Measurements from ENCODE around the gene GRM7.

Gene GRM7

GRCh38 chr3:7190095-7190494 is 329.2 kb downstream of the GRM7 start:
- no peak for DNase-seq (ENCODE audit: low spot score)
- no peak for TF ChIP-seq CTCF (IDR thresholded peaks at IDR 0.05; ENCODE audit: borderline replicate concordance, control extremely low read depth, extremely low read depth, insufficient read depth, missing control alignments)
- in situ Hi-C loops (cut with MboI; ENCODE audit: low sequenced_read_pairs, unreplicated experiment), result no loop called here

- no peak for TF ChIP-seq CTCF (IDR thresholded peaks at IDR 0.05; ENCODE audit: borderline replicate concordance, control extremely low read depth, extremely low read depth, insufficient read depth, missing control alignments)
- in situ Hi-C loops (cut with MboI; ENCODE audit: low sequenced_read_pairs, unreplicated experiment), result no loop called here
- no peak for DNase-seq (ENCODE audit: low spot score)
Observed at GRCh38 chr3:7193269-7193668, 332.4 kb downstream of the GRM7 start.

GRCh38 chr3:7194071-7194835 is 333.3 kb downstream of the GRM7 start:
- in situ Hi-C loops (cut with MboI; ENCODE audit: low sequenced_read_pairs, unreplicated experiment), result no loop called here
- no peak for DNase-seq (ENCODE audit: low spot score)
- TF ChIP-seq CTCF (IDR thresholded peaks at IDR 0.05; ENCODE audit: borderline replicate concordance, control extremely low read depth, extremely low read depth, insufficient read depth, missing control alignments), result no peak

GRCh38 chr3:7195934-7196333 is 335.0 kb downstream of the GRM7 start:
- no peak for DNase-seq (ENCODE audit: low spot score)
- in situ Hi-C loops (cut with MboI; ENCODE audit: low sequenced_read_pairs, unreplicated experiment), result no loop called here
- no peak for TF ChIP-seq CTCF (IDR thresholded peaks at IDR 0.05; ENCODE audit: borderline replicate concordance, control extremely low read depth, extremely low read depth, insufficient read depth, missing control alignments)

GRCh38 chr3:7201784-7202183 is 340.9 kb downstream of the GRM7 start:
- in situ Hi-C loops (cut with MboI; ENCODE audit: low sequenced_read_pairs, unreplicated experiment), result no loop called here
- DNase-seq (ENCODE audit: low spot score), result no peak
- no peak for TF ChIP-seq CTCF (IDR thresholded peaks at IDR 0.05; ENCODE audit: borderline replicate concordance, control extremely low read depth, extremely low read depth, insufficient read depth, missing control alignments)

- no peak for DNase-seq (ENCODE audit: low spot score)
- TF ChIP-seq CTCF (IDR thresholded peaks at IDR 0.05; ENCODE audit: borderline replicate concordance, control extremely low read depth, extremely low read depth, insufficient read depth, missing control alignments), result no peak
- in situ Hi-C loops (cut with MboI; ENCODE audit: low sequenced_read_pairs, unreplicated experiment), result no loop called here
Observed at GRCh38 chr3:7203969-7204847, 343.3 kb downstream of the GRM7 start.
